H1 (cell line): ENCODE results near the gene PIK3R3. TPM values are rescaled to one million over a fixed set of nuclear protein-coding genes. Genes with fewer than 3 reads are reported as not detected.

Experiments used
- CHD7 ChIP-seq: fragments of 300-600 bp; sonication (generic); IDR thresholded peaks from 2 replicates; pipeline ENCODE4 v1.7.1; 2012; ENCODE audit warnings: low read length, moderate library complexity, mild to moderate bottlenecking, inconsistent platforms; ENCODE audit not compliant: insufficient replicate concordance
- EZH2 ChIP-seq: fragments of 200-600 bp; sonication (generic); IDR thresholded peaks from 2 replicates; pipeline ENCODE4 v1.7.1; 2012; ENCODE audit warnings: low read depth, mild to moderate bottlenecking, moderate library complexity, low read length, inconsistent platforms; ENCODE audit not compliant: severe bottlenecking
- HDAC2 ChIP-seq, 2 experiments: fragments of 300-600 bp in 1 of 2; sonication (generic) in 1 of 2; IDR thresholded peaks; 2 replicates each; pipeline ENCODE4 v1.6.1; 2011 to 2012; ENCODE audit warnings: low read depth in 2 of 2, low read length in 2 of 2, mild to moderate bottlenecking in 2 of 2, moderate library complexity in 2 of 2, borderline replicate concordance in 1 of 2, inconsistent platforms in 1 of 2
- polyA plus RNA-seq, 7 experiments: library from polyadenylated mRNA; depleted of rRNA in 3 of 7; stranded (reverse) in 5 of 7; unstranded in 2 of 7; fragments of >200 nt in 5 of 7; fragments of 200-250 nt in 2 of 7; gene quantifications; 1 replicate in 5 of 7; 2 replicates in 1 of 7; 4 replicates in 1 of 7; pipeline versions ENCODE4 v1.2.1 to v1.2.3, GENCODE V29; 2011 to 2013; ENCODE audit warnings: missing spikeins in 2 of 7, mixed read lengths in 2 of 7
- total RNA-seq: library from RNA; stranded (reverse); fragmentation: NEBNext Ultra II Directional; extraction: Animal tissue kit (Norgen Biotek cat#: 25700); gene quantifications from 2 replicates; pipeline ENCODE4 v1.2.1, GENCODE V29; 2021
- TF ChIP-seq, protein P1 (sequence below), 3 experiments: IDR thresholded peaks; 1 replicate in 2 of 3; 2 replicates in 1 of 3; pipeline versions ENCODE4 v1.5.1 to v1.6.1; 2011; ENCODE audit warnings: low read length in 3 of 3, mild to moderate bottlenecking in 3 of 3, inconsistent platforms in 2 of 3, low read depth in 1 of 3, moderate library complexity in 1 of 3; ENCODE audit not compliant: insufficient read depth in 1 of 3; ENCODE audit errors: control extremely low read depth in 1 of 3
- TF ChIP-seq, protein P2 (sequence below): IDR thresholded peaks from 2 replicates; pipeline ENCODE4 v1.6.1; 2012; ENCODE audit warnings: low read length, inconsistent platforms

The PIK3R3 gene
- total and polyA plus RNA-seq, 2 of the 8 experiments (the other 6 are each of a cell fraction or from before 2014, with no cell fraction given), result 5.3 to 13.6 TPM

- TF ChIP-seq CHD7 (no peak), HDAC2 (IDR thresholded peaks at IDR 0.05; ENCODE audit: borderline replicate concordance in 1 of 2, low read depth in 2 of 2, low read length in 2 of 2) (no peak), EZH2 (no peak)
- TF ChIP-seq, protein P1, sequence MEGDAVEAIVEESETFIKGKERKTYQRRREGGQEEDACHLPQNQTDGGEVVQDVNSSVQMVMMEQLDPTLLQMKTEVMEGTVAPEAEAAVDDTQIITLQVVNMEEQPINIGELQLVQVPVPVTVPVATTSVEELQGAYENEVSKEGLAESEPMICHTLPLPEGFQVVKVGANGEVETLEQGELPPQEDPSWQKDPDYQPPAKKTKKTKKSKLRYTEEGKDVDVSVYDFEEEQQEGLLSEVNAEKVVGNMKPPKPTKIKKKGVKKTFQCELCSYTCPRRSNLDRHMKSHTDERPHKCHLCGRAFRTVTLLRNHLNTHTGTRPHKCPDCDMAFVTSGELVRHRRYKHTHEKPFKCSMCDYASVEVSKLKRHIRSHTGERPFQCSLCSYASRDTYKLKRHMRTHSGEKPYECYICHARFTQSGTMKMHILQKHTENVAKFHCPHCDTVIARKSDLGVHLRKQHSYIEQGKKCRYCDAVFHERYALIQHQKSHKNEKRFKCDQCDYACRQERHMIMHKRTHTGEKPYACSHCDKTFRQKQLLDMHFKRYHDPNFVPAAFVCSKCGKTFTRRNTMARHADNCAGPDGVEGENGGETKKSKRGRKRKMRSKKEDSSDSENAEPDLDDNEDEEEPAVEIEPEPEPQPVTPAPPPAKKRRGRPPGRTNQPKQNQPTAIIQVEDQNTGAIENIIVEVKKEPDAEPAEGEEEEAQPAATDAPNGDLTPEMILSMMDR (IDR thresholded peaks at IDR 0.05; ENCODE audit: control extremely low read depth in 1 of 3, insufficient read depth in 1 of 3, low read depth in 1 of 3, low read length in 3 of 3), result peak; percentile 44 to 61 (median 49)
- TF ChIP-seq, protein P2, sequence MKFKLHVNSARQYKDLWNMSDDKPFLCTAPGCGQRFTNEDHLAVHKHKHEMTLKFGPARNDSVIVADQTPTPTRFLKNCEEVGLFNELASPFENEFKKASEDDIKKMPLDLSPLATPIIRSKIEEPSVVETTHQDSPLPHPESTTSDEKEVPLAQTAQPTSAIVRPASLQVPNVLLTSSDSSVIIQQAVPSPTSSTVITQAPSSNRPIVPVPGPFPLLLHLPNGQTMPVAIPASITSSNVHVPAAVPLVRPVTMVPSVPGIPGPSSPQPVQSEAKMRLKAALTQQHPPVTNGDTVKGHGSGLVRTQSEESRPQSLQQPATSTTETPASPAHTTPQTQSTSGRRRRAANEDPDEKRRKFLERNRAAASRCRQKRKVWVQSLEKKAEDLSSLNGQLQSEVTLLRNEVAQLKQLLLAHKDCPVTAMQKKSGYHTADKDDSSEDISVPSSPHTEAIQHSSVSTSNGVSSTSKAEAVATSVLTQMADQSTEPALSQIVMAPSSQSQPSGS, result no peak
Measured at GRCh38 chr1:46180082-46180616, 47.7 kb upstream of the PIK3R3 start (continued).
